Colonic mucosa (tissue), 4 donors: ENCODE results near the gene IDUA. TPM values are rescaled to one million over a fixed set of nuclear protein-coding genes. Genes with fewer than 3 reads are reported as not detected.

Source experiments
- DNase-seq: peaks from one replicate; pipeline ENCODE4 v3.0.0-alpha.2; 2020
- H3K27ac ChIP-seq: fragments of 200-600 bp; one replicate; pipeline ENCODE4 v1.8.0; 2021
- H3K27me3 ChIP-seq: fragments of 200-600 bp; one replicate; pipeline ENCODE4 v1.8.0; 2021
- H3K36me3 ChIP-seq: fragments of 200-600 bp; one replicate; pipeline ENCODE4 v1.8.0; 2021
- H3K4me1 ChIP-seq: fragments of 200-600 bp; one replicate; pipeline ENCODE4 v1.8.0; 2021; ENCODE audit warnings: mild to moderate bottlenecking
- H3K4me3 ChIP-seq: fragments of 200-600 bp; one replicate; pipeline ENCODE4 v1.8.0; 2021
- H3K9ac ChIP-seq, 2 donors: one replicate each; pipeline ENCODE4 v1.7.0; 2013; ENCODE audit warnings: control low read depth in 2 of 2, low read depth in 2 of 2, low read length in 2 of 2
- H3K9me3 ChIP-seq: fragments of 200-600 bp; one replicate; pipeline ENCODE4 v1.8.0; 2021
- intact Hi-C: fragments of 100-400 bp; cut with DNase I; formaldehyde crosslinking; loops from one replicate; pipeline ENCODE4 v1.14.1; 2022
- total RNA-seq, 2 donors: library from RNA; stranded (reverse); fragmentation: NEBNext Ultra II Directional in 1 of 2; extraction: Animal tissue kit (Norgen Biotek cat#: 25700) in 1 of 2; gene quantifications; one replicate each; pipeline ENCODE4 v1.2.1, GENCODE V29; 2021
- TF ChIP-seq, protein P1 (sequence below): fragments of 200-600 bp; IDR thresholded peaks from one replicate; pipeline ENCODE4 v1.8.0; 2022; ENCODE audit warnings: antibody characterized with exemption, mild to moderate bottlenecking
- donor health status: healthy.
- donor health status: DM: no; HTN: no; CAD: no.
- donor health status: DM: no; HTN: no; CAD: no.

IDUA gene
- total RNA-seq, 2 donors from 2014 or later = 18.8 to 22.4 TPM

DNA sequence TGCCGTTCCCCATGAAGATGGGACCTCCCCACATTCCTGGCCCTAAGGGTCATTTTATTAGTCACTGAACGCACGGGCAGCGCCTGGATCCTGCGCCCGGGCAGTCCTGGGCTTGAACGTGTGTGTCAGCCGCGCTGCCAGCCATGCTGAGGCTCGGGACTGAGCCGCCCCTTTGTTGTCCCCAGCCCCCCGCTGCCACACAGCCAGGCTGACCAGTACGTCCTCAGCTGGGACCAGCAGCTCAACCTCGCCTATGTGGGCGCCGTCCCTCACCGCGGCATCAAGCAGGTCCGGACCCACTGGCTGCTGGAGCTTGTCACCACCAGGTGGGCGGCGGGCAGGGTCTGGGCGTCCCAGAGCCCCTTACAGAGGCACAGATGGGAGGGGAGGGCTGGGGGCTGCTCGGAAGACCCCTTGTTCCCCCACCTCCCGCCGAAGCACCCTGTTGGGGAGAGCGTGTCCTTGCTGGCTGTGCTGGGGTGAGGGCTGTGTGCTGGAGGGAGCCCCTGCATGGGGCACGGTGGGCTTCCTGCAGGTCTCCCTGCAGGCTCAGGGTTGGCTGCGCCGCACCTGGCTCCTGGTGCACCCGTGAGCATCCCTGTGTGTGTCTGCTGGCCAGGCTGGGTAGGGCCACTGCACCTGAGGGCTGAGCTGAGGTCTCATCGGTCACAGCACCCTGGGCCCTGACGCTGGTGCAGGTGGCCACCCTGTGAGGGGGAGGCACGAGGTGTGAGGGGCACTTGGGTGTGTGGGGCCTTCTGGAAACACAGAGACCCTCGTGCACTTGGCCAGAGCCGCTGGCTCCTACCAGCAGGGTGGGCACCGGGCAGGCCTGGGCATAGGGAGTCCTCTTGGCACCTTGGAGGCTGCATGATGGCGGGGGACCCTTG lies 1.0 kb downstream of the IDUA start:
- Histone ChIP-seq H3K4me1 (peaks cover 8% of the 10 kb centered on the region), H3K27ac (no peak overlapping the region), H3K4me3 (peak overlapping the region; percentile 91), H3K9me3 (no peaks in the 10 kb centered on the region), H3K36me3 (no peaks in the 10 kb centered on the region), H3K9ac (peak overlapping the region; percentile 68 to 83), H3K27me3 (no peaks in the 10 kb centered on the region)
- DNase-seq = no peak
- intact Hi-C loops = no loop called here
- TF ChIP-seq, protein P1, sequence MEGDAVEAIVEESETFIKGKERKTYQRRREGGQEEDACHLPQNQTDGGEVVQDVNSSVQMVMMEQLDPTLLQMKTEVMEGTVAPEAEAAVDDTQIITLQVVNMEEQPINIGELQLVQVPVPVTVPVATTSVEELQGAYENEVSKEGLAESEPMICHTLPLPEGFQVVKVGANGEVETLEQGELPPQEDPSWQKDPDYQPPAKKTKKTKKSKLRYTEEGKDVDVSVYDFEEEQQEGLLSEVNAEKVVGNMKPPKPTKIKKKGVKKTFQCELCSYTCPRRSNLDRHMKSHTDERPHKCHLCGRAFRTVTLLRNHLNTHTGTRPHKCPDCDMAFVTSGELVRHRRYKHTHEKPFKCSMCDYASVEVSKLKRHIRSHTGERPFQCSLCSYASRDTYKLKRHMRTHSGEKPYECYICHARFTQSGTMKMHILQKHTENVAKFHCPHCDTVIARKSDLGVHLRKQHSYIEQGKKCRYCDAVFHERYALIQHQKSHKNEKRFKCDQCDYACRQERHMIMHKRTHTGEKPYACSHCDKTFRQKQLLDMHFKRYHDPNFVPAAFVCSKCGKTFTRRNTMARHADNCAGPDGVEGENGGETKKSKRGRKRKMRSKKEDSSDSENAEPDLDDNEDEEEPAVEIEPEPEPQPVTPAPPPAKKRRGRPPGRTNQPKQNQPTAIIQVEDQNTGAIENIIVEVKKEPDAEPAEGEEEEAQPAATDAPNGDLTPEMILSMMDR = no peak

DNA sequence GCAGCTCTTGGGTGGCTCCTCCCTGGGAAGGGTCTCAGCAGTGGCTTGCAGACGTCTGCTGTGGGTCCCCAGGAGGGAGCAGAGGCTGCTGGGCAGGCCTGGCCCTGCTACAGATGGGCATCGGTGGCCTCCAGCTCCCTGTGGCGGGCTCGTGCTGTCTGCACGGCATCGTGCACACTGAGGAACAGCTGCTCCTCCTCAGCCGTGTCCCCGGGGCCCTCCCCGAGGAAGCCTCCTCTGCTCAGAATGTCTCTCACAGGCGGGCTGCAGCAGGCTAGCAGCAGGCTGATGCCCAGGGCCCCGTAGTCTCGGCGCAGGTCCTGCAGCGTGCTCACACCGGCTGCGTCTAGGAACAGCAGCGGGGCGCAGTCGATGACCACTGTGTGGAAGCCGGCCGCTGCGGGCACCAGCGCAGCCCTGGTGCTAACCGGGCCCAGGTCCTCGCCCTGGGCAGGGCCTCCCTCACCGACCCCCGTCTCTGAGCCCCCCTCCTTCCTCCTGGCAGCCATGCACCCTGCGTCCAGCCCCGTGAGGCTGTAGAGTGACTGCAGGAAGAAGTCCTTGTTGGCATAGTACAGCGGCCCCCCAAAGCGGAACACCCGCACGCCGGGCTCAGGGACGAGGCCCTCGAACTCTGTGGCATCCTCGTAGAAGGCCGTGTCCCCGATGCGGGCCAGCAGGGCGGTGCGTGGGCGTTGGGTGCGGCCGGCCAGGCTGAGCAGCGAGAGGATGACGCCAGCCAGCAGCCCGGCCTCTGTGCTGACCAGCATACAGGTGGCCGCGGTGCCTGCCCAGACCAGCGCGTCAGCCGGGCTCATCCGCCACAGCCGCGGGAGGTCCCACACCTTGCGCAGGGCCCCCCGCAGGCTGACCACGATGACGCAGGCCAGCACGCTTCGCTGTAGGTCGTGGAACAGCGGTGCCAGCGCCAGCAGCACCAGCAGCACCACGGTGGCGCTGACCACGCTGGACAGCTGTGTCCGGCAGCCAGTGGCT lies 2.2 kb downstream of the IDUA start:
- Histone ChIP-seq H3K27ac (no peak overlapping the region), H3K9me3 (no peaks in the 10 kb centered on the region), H3K4me1 (peaks cover 8% of the 10 kb centered on the region), H3K27me3 (no peaks in the 10 kb centered on the region), H3K9ac (no peak overlapping the region), H3K4me3 (no peak overlapping the region), H3K36me3 (no peaks in the 10 kb centered on the region)
- intact Hi-C loops = no loop called here
- no peak for DNase-seq
- TF ChIP-seq, protein P1 = no peak

DNA sequence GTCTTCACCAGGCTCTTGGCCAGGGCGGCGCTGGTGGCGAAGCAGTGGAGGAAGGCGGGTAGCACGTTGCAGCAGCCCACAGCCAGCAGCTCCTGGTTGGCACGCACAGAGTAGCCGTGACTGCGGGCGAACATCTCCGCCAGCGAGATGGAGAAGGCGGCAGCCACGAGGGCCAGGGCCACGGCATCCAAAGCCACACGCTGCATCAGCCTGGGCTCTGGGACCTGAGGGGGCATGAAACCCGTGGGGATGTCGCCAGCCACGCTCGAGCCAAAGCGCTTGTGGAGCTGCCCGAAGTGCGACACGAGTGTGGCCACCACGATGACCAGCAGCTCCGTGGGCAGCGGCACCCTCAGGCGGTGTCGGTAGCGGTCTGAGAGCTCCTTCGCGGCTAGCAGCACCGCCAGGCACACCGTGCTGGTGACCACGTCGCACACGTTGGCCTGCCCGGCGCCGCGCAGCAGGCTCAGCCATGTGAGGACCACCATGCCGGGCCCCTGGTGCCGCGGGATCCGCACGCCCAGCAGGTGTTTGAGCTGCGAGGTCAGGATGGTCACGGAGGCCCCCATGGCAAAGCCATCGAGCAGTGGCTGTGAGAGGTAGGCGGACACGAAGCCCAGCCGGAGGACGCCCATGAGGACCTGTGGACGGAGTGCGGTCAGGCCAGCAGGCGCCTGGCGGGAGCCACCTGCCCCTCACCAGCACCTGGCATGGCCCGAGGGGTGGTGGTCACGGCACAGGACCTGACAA lies 3.1 kb downstream of the IDUA start:
- Histone ChIP-seq H3K4me1 (peaks cover 8% of the 10 kb centered on the region), H3K36me3 (no peaks in the 10 kb centered on the region), H3K27ac (no peak overlapping the region), H3K4me3 (no peak overlapping the region), H3K9ac (no peak overlapping the region), H3K27me3 (no peaks in the 10 kb centered on the region), H3K9me3 (no peaks in the 10 kb centered on the region)
- TF ChIP-seq, protein P1 = no peak
- no peak for DNase-seq
- intact Hi-C loops = no loop called here

DNA sequence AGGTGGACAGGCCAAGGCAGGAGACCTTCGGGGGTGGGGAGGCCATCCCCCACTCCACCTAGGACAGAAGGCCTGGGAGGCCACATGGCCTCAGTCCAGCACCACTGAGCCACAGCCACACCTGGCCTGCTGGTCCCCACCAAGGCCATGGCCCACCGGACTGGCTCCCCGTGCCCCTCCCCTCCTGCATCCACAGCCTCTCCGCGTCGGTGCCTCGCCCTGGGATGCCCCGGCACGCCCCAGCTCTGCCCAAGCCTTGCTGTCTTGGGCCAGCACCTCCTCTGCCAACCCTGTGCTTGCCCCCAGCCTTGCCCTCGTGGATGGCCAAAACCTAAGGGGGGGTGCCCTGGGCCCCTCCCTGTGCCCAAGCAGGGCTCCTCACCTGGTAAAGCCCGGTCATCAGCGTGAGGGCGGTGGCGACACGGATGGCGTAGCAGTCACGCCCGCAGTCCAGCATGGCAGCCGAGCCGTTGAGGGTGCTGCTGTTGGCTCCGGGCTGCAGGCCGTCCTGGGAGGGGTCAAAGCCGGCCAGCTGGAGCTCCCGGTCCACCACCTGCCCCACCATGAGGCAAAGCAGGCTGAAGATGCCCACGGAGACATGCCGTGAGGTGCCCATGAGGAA lies 4.0 kb downstream of the IDUA start:
- Histone ChIP-seq H3K4me1 (peaks cover 8% of the 10 kb centered on the region), H3K9me3 (no peaks in the 10 kb centered on the region), H3K27me3 (no peaks in the 10 kb centered on the region), H3K27ac (no peak overlapping the region), H3K4me3 (no peak overlapping the region), H3K9ac (no peak overlapping the region), H3K36me3 (no peaks in the 10 kb centered on the region)
- intact Hi-C loops = no loop called here
- no peak for DNase-seq
- TF ChIP-seq, protein P1 = no peak
